IMR-90 (cell line): ENCODE data around the gene PLA2G4A. TPM values are rescaled to one million over a fixed set of nuclear protein-coding genes. Genes with fewer than 3 reads are reported as not detected.

Experiments used
- polyA plus RNA-seq, 3 experiments: library from polyadenylated mRNA; depleted of rRNA; stranded (reverse); fragments of >200 nt; gene quantifications; 2 replicates each; pipeline ENCODE4 v1.2.3, GENCODE V29; 2012; ENCODE audit warnings: low replicate concordance in 1 of 3
- total RNA-seq: library from RNA; depleted of rRNA; stranded (reverse); fragments of >200 nt; gene quantifications from 2 replicates; pipeline ENCODE4 v1.2.3, GENCODE V29; 2012; rRNA removed

Gene PLA2G4A
- total and polyA plus RNA-seq, 2 of the 4 experiments (the other 2 are of a cell fraction) = 1.6 to 3.8 TPM

Other genes with a start within 250 kb of the PLA2G4A start
- gene PTGS2, start 148.5 kb upstream of the PLA2G4A start, total RNA-seq = 4.8 and 6.9 TPM in 2 replicates
- gene PTGS2, start 148.5 kb upstream of the PLA2G4A start, polyA plus RNA-seq (2012; rRNA removed) = 3.4 and 6.3 TPM in 2 replicates